H1 (cell line): ENCODE measurements around the gene CENPX. TPM values are rescaled to one million over a fixed set of nuclear protein-coding genes. Genes with fewer than 3 reads are reported as not detected.

Experiments used
- CTCF ChIA-PET: fragments of 300-600 bp; sonication (Branson Sonifier 250); formaldehyde crosslinking; loops from one replicate; lab custom pipeline; 2021; ENCODE audit not compliant: partially characterized antibody; lab: Charles Lee
- POLR2A ChIA-PET: fragments of 300-600 bp; sonication (Branson Sonifier 250); formaldehyde crosslinking; loops from one replicate; lab custom pipeline; 2021; ENCODE audit warnings: inconsistent platforms; ENCODE audit not compliant: partially characterized antibody; lab: Charles Lee
- DNase-seq, 2 experiments: peaks; one replicate each; pipeline versions ENCODE4 v3.0.0 to v3.0.0-alpha.2; 2010 to 2022; ENCODE audit warnings: low spot score in 2 of 2, low read depth in 1 of 2, mixed read lengths in 1 of 2
- FAIRE-seq: peaks from 2 replicates; lab custom pipeline; 2011; peaks lifted over from hg19 to GRCh38; lab: Jason Lieb, UNC
- H2AFZ ChIP-seq: 2 replicates; pipeline ENCODE4 v1.8.1; 2012; ENCODE audit warnings: low read length, inconsistent platforms
- H2AK5ac ChIP-seq: 2 replicates; pipeline ENCODE4 v1.6.1; 2013; ENCODE audit warnings: low read depth, low read length
- H2BK120ac ChIP-seq: replicated peaks from 2 replicates; pipeline ENCODE3; 2013; ENCODE audit warnings: low read depth, low read length, inconsistent platforms
- H2BK12ac ChIP-seq: 2 replicates; pipeline ENCODE4 v1.6.1; 2013; ENCODE audit warnings: low read depth, low read length
- H2BK15ac ChIP-seq: 2 replicates; pipeline ENCODE4 v1.6.1; 2013; ENCODE audit warnings: low read length
- H2BK20ac ChIP-seq: 2 replicates; pipeline ENCODE4 v1.6.1; 2013; ENCODE audit warnings: low read length
- H2BK5ac ChIP-seq: 2 replicates; pipeline ENCODE4 v1.6.1; 2013; ENCODE audit warnings: low read depth, low read length
- H3K14ac ChIP-seq: 2 replicates; pipeline ENCODE4 v1.6.1; 2013; ENCODE audit warnings: inconsistent platforms; ENCODE audit not compliant: insufficient read length
- H3K18ac ChIP-seq: 2 replicates; pipeline ENCODE4 v1.6.1; 2013; ENCODE audit warnings: low read length; ENCODE audit errors: extremely low read depth
- H3K23ac ChIP-seq: 2 replicates; pipeline ENCODE4 v1.6.1; 2013; ENCODE audit warnings: inconsistent platforms; ENCODE audit not compliant: insufficient read length
- H3K23me2 ChIP-seq: 2 replicates; pipeline ENCODE4 v1.6.1; 2013; ENCODE audit warnings: low read depth, low read length
- H3K27ac ChIP-seq: 2 replicates; pipeline ENCODE4 v1.6.1; 2011; ENCODE audit warnings: low read depth, low read length, inconsistent platforms
- H3K27me3 ChIP-seq, 4 experiments: replicated peaks in 1 of 4; 1 replicate in 1 of 4; 2 replicates in 3 of 4; pipeline versions ENCODE4 v1.6.1 to v1.8.1; 2011 to 2013; ENCODE audit warnings: low read length in 3 of 4, mild to moderate bottlenecking in 3 of 4, inconsistent platforms in 2 of 4, mixed read lengths in 2 of 4, moderate library complexity in 1 of 4; ENCODE audit not compliant: control insufficient read depth in 3 of 4, insufficient read depth in 3 of 4; ENCODE audit errors: extremely low read depth in 1 of 4
- H3K36me3 ChIP-seq, 4 experiments: 2 replicates each; pipeline versions ENCODE4 v1.6.1 to v1.8.1; 2011 to 2013; ENCODE audit warnings: mild to moderate bottlenecking in 4 of 4, low read length in 3 of 4, moderate library complexity in 2 of 4, control low read depth in 1 of 4, inconsistent platforms in 1 of 4; ENCODE audit not compliant: insufficient read depth in 4 of 4, control insufficient read depth in 2 of 4
- H3K4ac ChIP-seq: replicated peaks from 2 replicates; pipeline ENCODE3; 2013; ENCODE audit warnings: low read length, low read depth, mixed read lengths, inconsistent platforms; ENCODE audit not compliant: insufficient read length
- H3K4me1 ChIP-seq, 4 experiments: replicated peaks in 1 of 4; 1 replicate in 1 of 4; 2 replicates in 3 of 4; pipeline versions ENCODE4 v1.6.1 to v1.8.1; 2011 to 2013; ENCODE audit warnings: low read length in 3 of 4, inconsistent platforms in 2 of 4, mixed read lengths in 1 of 4; ENCODE audit not compliant: insufficient read depth in 4 of 4, control insufficient read depth in 3 of 4
- H3K4me2 ChIP-seq, 2 experiments: 2 replicates each; pipeline versions ENCODE4 v1.6.1 to v1.8.1; 2011 to 2013; ENCODE audit warnings: low read depth in 2 of 2, low read length in 2 of 2, control low read depth in 1 of 2, inconsistent platforms in 1 of 2, mild to moderate bottlenecking in 1 of 2; ENCODE audit not compliant: insufficient read depth in 1 of 2
- H3K4me3 ChIP-seq, 4 experiments: fragments of 200-600, 300-600 bp in 1 of 4; sonication (generic), shearing (Covaris generic), sonication (Bioruptor Twin) in 1 of 4; 2 replicates each; pipeline versions ENCODE4 v1.5.1 to v1.8.1; 2011 to 2016; ENCODE audit warnings: low read length in 4 of 4, low read depth in 3 of 4, control low read depth in 2 of 4, inconsistent platforms in 2 of 4, mild to moderate bottlenecking in 2 of 4, mixed read lengths in 1 of 4, moderate library complexity in 1 of 4; ENCODE audit not compliant: insufficient read depth in 2 of 4; ENCODE audit errors: extremely low read depth in 1 of 4
- H3K56ac ChIP-seq: replicated peaks from 2 replicates; pipeline ENCODE3; 2013; ENCODE audit warnings: low read depth, mild to moderate bottlenecking, mixed read lengths, low read length, inconsistent platforms; ENCODE audit not compliant: insufficient read length
- H3K79me1 ChIP-seq: 2 replicates; pipeline ENCODE4 v1.6.1; 2013; ENCODE audit warnings: low read depth, low read length, control low read depth
- H3K79me2 ChIP-seq, 2 experiments: 2 replicates each; pipeline versions ENCODE4 v1.6.1 to v1.8.1; 2012 to 2013; ENCODE audit warnings: low read length in 2 of 2, mild to moderate bottlenecking in 2 of 2, inconsistent platforms in 1 of 2; ENCODE audit not compliant: insufficient read depth in 2 of 2, control insufficient read depth in 1 of 2
- H3K9ac ChIP-seq, 4 experiments: replicated peaks in 1 of 4; 1 replicate in 1 of 4; 2 replicates in 3 of 4; pipeline versions ENCODE4 v1.6.1 to v1.8.1; 2011 to 2013; ENCODE audit warnings: low read depth in 3 of 4, low read length in 3 of 4, control low read depth in 2 of 4, mild to moderate bottlenecking in 2 of 4, moderate library complexity in 2 of 4, inconsistent platforms in 1 of 4; ENCODE audit errors: extremely low read depth in 1 of 4
- H3K9me3 ChIP-seq, 2 experiments: 2 replicates each; pipeline versions ENCODE4 v1.6.1 to v1.8.1; 2012 to 2013; ENCODE audit warnings: mild to moderate bottlenecking in 2 of 2, moderate library complexity in 2 of 2, control low read depth in 1 of 2, inconsistent platforms in 1 of 2, low read depth in 1 of 2, low read length in 1 of 2, mixed read lengths in 1 of 2; ENCODE audit not compliant: insufficient read depth in 2 of 2
- H4K20me1 ChIP-seq, 2 experiments: replicated peaks in 1 of 2; 2 replicates each; pipeline versions ENCODE3 to v1.8.1; 2011 to 2013; ENCODE audit warnings: inconsistent platforms in 2 of 2, low read length in 2 of 2, mild to moderate bottlenecking in 1 of 2; ENCODE audit not compliant: insufficient read depth in 2 of 2, control insufficient read depth in 1 of 2
- H4K5ac ChIP-seq: 2 replicates; pipeline ENCODE4 v1.6.1; 2013; ENCODE audit warnings: low read length, low read depth, mixed read lengths, inconsistent platforms; ENCODE audit not compliant: insufficient read length
- H4K8ac ChIP-seq: 2 replicates; pipeline ENCODE4 v1.8.0; 2013; ENCODE audit warnings: mild to moderate bottlenecking, moderate library complexity, low read length, inconsistent platforms; ENCODE audit not compliant: insufficient read depth; ENCODE audit errors: extremely low read depth
- H4K91ac ChIP-seq: replicated peaks from 2 replicates; pipeline ENCODE3; 2013; ENCODE audit warnings: low read length, mixed read lengths, inconsistent platforms; ENCODE audit not compliant: insufficient read length
- ASH2L ChIP-seq: fragments of 200-600, 300-600 bp; sonication (generic); IDR thresholded peaks from one replicate; pipeline ENCODE4 v1.7.1; 2017; ENCODE audit warnings: low read length
- BCL11A ChIP-seq, 2 experiments: IDR thresholded peaks; one replicate each; pipeline ENCODE4 v1.6.1; 2011; ENCODE audit warnings: low read depth in 2 of 2, low read length in 2 of 2, mild to moderate bottlenecking in 2 of 2
- EGR1 ChIP-seq: IDR thresholded peaks from 2 replicates; pipeline ENCODE4 v1.6.1; 2011; ENCODE audit warnings: low read depth, low read length, borderline replicate concordance
- POU5F1 ChIP-seq: IDR thresholded peaks from 2 replicates; pipeline ENCODE4 v1.6.1; 2011; ENCODE audit warnings: low read depth, mild to moderate bottlenecking, low read length, moderate library complexity
- RAD21 ChIP-seq, 2 experiments: IDR thresholded peaks in 1 of 2; conservative IDR thresholded peaks in 1 of 2; 2 replicates each; pipeline ENCODE4 v1.6.1; 2011; ENCODE audit warnings: low read depth in 2 of 2, low read length in 2 of 2, improper control_type of control experiment in 1 of 2, inconsistent platforms in 1 of 2, mild to moderate bottlenecking in 1 of 2, moderate library complexity in 1 of 2
- WGBS, 2 experiments: shearing (Covaris generic) in 1 of 2; methylation state at CpG; one replicate each; pipeline versions ENCODE4 v1.1.6 to v1.1.7; 2013 to 2015; ENCODE audit warnings: low lambda C conversion rate in 2 of 2, mixed read lengths in 2 of 2, inconsistent platforms in 1 of 2, low coverage in 1 of 2, missing lambda C conversion rate in 1 of 2; ENCODE audit not compliant: insufficient replicate concordance in 2 of 2, insufficient coverage in 1 of 2, insufficient read length in 1 of 2; ENCODE audit errors: extremely low coverage in 1 of 2, missing lambda C conversion rate in 1 of 2; 5-methylcytosine and 5-hydroxymethylcytosine counted together
- polyA plus RNA-seq, 7 experiments: library from polyadenylated mRNA; depleted of rRNA in 3 of 7; stranded (reverse) in 5 of 7; unstranded in 2 of 7; fragments of >200 nt in 5 of 7; fragments of 200-250 nt in 2 of 7; gene quantifications; 1 replicate in 5 of 7; 2 replicates in 1 of 7; 4 replicates in 1 of 7; pipeline versions ENCODE4 v1.2.1 to v1.2.3, GENCODE V29; 2011 to 2013; ENCODE audit warnings: missing spikeins in 2 of 7, mixed read lengths in 2 of 7
- total RNA-seq: library from RNA; stranded (reverse); fragmentation: NEBNext Ultra II Directional; extraction: Animal tissue kit (Norgen Biotek cat#: 25700); gene quantifications from 2 replicates; pipeline ENCODE4 v1.2.1, GENCODE V29; 2021

Gene CENPX
- total and polyA plus RNA-seq, 2 of the 8 experiments (the other 6 are each of a cell fraction or from before 2014, with no cell fraction given), result 116 to 122 TPM

GRCh38 chr17:81968850-81969812 lies 53.5 kb downstream of the CENPX start:
- Histone ChIP-seq H3K79me2 (no peaks in the 10 kb centered on the region), H3K4me3 (no peak overlapping the region), H3K23me2 (no peaks in the 10 kb centered on the region), H4K91ac (no peak overlapping the region), H3K14ac (no peak overlapping the region), H3K4me1 (peaks cover 0 to 19% (median 16%) of the 10 kb centered on the region in 4 experiments; a peak in 6 of 7 replicates), H3K9me3 (peaks cover 3 to 4% of the 10 kb centered on the region in 2 experiments; a peak in 1 of 4 replicates), H4K5ac (no peak overlapping the region), H3K27me3 (peaks cover 0 to 30% (median 25%) of the 10 kb centered on the region in 4 experiments; a peak in 6 of 7 replicates), H3K23ac (no peak overlapping the region), H2BK20ac (no peak overlapping the region), H2AK5ac (no peak overlapping the region; the same call in 1 of the 2 replicates), H3K56ac (no peak overlapping the region), H2AFZ (no peak overlapping the region), H3K36me3 (no peaks in the 10 kb centered on the region), H4K8ac (no peak overlapping the region), H2BK5ac (no peak overlapping the region), H2BK15ac (peak overlapping the region; percentile 96; the same call in 1 of the 2 replicates), H3K4me2 (no peak overlapping the region), H4K20me1 (peaks cover 0 to 3% of the 10 kb centered on the region in 2 experiments), H3K18ac (no peak overlapping the region), H2BK120ac (no peak overlapping the region), H3K79me1 (no peaks in the 10 kb centered on the region), H3K9ac (no peak overlapping the region), H3K27ac (no peak overlapping the region), H2BK12ac (no peak overlapping the region), H3K4ac (no peak overlapping the region)
- TF ChIP-seq EGR1 (no peak), POU5F1 (no peak), ASH2L (no peak), BCL11A (IDR thresholded peaks at IDR 0.05; ENCODE audit: low read depth in 2 of 2, low read length in 2 of 2) (no peak), RAD21 (IDR thresholded peaks at IDR 0.05 in 1 of 2, conservative IDR thresholded peaks at IDR 0.05 in 1 of 2; ENCODE audit: low read depth in 2 of 2, low read length in 2 of 2) (no peak)
- no peak for DNase-seq
- WGBS, 2 experiments, result 90% methylated on average over 12 of the region's 12 CpGs; no CpG with 5 or more reads in 1 of the 2 experiments
- POLR2A ChIA-PET, result interaction anchor here (0.9 to 4.1 kb wide), 4 partner anchors 10 to 37 kb away, joined by 3 to 19 read pairs (median 6); no protein-coding TSS in a partner anchor
- CTCF ChIA-PET, result interaction anchor here (0.9 to 2.9 kb wide), 4 partner anchors 10 to 51 kb away, joined by 3 to 16 read pairs (median 4); no protein-coding TSS in a partner anchor
- FAIRE-seq, result no peak
